ENCODE data around the gene IFIT3.
"Not testable (repeated sequence)": the region's sequence is repeated elsewhere in the genome, so short reads cannot be mapped to it uniquely, and the experiment has no call there.

DNA sequence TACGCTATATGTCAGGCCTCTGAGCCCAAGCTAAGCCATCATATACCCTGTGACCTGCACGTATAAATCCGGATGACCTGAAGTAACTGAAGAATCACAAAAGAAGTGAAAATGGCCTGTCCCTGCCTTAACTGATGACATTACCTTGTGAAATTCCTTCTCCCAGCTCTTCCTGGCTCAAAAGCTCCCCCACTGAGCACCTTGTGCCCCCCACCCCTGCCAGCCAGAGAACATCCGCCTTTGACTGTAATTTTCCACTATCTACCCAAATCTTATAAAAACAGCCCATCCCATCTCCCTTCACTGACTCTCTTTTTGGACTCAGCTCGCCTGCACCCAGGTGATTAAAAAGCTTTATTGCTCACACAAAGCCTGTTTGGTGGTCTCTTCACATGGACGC is 43.1 kb upstream of the IFIT3 start:
- TF ChIP-seq, protein P1, sequence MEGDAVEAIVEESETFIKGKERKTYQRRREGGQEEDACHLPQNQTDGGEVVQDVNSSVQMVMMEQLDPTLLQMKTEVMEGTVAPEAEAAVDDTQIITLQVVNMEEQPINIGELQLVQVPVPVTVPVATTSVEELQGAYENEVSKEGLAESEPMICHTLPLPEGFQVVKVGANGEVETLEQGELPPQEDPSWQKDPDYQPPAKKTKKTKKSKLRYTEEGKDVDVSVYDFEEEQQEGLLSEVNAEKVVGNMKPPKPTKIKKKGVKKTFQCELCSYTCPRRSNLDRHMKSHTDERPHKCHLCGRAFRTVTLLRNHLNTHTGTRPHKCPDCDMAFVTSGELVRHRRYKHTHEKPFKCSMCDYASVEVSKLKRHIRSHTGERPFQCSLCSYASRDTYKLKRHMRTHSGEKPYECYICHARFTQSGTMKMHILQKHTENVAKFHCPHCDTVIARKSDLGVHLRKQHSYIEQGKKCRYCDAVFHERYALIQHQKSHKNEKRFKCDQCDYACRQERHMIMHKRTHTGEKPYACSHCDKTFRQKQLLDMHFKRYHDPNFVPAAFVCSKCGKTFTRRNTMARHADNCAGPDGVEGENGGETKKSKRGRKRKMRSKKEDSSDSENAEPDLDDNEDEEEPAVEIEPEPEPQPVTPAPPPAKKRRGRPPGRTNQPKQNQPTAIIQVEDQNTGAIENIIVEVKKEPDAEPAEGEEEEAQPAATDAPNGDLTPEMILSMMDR (IDR thresholded peaks at IDR 0.05) = not testable (repeated sequence)
- TF ChIP-seq ZFX (IDR thresholded peaks at IDR 0.05; ENCODE audit: borderline replicate concordance) = not testable (repeated sequence)

All from 22Rv1 (cell line).